ENCODE results near the gene FBXO2.
A peak's percentile ranks its signal among the peaks of the same experiment; 100 is the strongest.

The FBXO2 gene

GRCh38 chr1:11681071-11681771 lies 27.0 kb upstream of the FBXO2 start, which contains the start of gene MAD2L2:
MAD2L2 (minus strand) TSS chr1:11681148; CDS start chr1:11680601, 547 bp downstream.
- H3K27ac ChIP-seq = peak within 1 kb of the TSS; percentile 76
- TF ChIP-seq CTCF (conservative IDR thresholded peaks at IDR 0.05) (no peak), ZFX (IDR thresholded peaks at IDR 0.05) (no peak)

GRCh38 chr1:11680270-11681070 lies 26.2 kb upstream of the FBXO2 start:
- peak; percentile 60; the same call in 1 of the 2 replicates for TF ChIP-seq ZFX (IDR thresholded peaks at IDR 0.05)
- TF ChIP-seq CTCF (conservative IDR thresholded peaks at IDR 0.05) = no peak
- peak overlapping the region; percentile 76 for H3K27ac ChIP-seq

GRCh38 chr1:11678442-11678841 lies 24.2 kb upstream of the FBXO2 start:
- no peak for TF ChIP-seq CTCF (conservative IDR thresholded peaks at IDR 0.05)
- TF ChIP-seq ZFX (IDR thresholded peaks at IDR 0.05) = no peak

GRCh38 chr1:11676386-11677103 lies 22.3 kb upstream of the FBXO2 start:
- no peak overlapping the region for H3K27ac ChIP-seq
- TF ChIP-seq ZFX (IDR thresholded peaks at IDR 0.05) = no peak
- TF ChIP-seq CTCF (conservative IDR thresholded peaks at IDR 0.05) = no peak

More at GRCh38 chr1:11678442-11678841, 24.2 kb upstream of the FBXO2 start:
- H3K27ac ChIP-seq = no peak overlapping the region

GRCh38 chr1:11675325-11675724 lies 21.1 kb upstream of the FBXO2 start:
- H3K27ac ChIP-seq = no peak overlapping the region
- TF ChIP-seq CTCF (conservative IDR thresholded peaks at IDR 0.05) (no peak), ZFX (IDR thresholded peaks at IDR 0.05) (no peak)

GRCh38 chr1:11674488-11674887 lies 20.3 kb upstream of the FBXO2 start:
- TF ChIP-seq ZFX (IDR thresholded peaks at IDR 0.05) = no peak
- no peak for TF ChIP-seq CTCF (conservative IDR thresholded peaks at IDR 0.05)
- H3K27ac ChIP-seq = no peak overlapping the region
